Stimulated activated CD4-positive, alpha-beta T cell treated with anti-CD3 and anti-CD28 coated beads, Interleukin-1b, Interleukin-23, amount 100 ng/mL, for 4 hours (primary cell): ENCODE measurements around the gene CACNA1C.
A peak's percentile ranks its signal among the peaks of the same experiment; 100 is the strongest.

Source experiments
- DNase-seq, 2 donors: peaks; one replicate each; pipeline ENCODE4 v3.0.0-alpha.2; 2020; ENCODE audit warnings: low read depth in 2 of 2

The CACNA1C gene

DNA sequence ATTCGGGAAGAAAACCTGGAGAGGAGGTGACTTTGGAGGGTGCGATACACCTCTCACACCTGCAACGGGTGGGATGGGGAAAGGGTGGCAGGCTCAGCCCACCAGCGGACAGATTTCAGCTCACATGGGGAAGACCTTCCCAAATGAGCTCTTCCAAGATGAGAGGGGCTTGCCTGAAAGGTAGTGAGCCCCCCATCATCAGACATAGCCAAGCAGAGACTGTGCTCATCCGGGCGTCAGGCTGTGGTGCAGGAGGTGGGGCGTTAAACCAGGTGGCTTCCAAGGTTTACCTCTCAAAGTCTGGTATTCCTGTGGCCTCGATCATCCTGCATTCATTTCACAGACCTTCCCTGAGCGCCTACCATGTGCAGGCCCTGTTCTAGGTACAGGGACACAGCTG is 636.6 kb downstream of the CACNA1C start:
- no peak for DNase-seq

DNA sequence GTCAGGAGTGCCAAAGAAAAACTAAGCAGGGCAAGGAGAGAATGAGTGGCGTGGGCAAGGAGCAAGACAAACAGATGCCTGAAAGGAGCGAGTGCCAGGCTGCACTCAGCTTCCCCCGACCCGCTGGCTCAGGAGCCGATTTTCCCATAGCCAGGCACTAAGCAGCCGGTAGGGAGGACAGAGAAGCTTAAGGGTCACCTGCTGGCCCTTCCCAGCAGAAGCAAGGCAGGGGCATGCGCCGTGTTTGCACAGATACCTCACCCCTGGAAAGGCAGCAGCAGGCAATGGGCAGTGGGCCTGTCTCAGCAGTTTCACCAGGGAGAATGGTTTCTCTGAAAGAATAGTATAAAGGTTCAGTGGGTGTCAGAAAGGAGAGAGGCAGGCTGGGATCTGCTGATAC is 637.1 kb downstream of the CACNA1C start:
- no peak for DNase-seq

DNA sequence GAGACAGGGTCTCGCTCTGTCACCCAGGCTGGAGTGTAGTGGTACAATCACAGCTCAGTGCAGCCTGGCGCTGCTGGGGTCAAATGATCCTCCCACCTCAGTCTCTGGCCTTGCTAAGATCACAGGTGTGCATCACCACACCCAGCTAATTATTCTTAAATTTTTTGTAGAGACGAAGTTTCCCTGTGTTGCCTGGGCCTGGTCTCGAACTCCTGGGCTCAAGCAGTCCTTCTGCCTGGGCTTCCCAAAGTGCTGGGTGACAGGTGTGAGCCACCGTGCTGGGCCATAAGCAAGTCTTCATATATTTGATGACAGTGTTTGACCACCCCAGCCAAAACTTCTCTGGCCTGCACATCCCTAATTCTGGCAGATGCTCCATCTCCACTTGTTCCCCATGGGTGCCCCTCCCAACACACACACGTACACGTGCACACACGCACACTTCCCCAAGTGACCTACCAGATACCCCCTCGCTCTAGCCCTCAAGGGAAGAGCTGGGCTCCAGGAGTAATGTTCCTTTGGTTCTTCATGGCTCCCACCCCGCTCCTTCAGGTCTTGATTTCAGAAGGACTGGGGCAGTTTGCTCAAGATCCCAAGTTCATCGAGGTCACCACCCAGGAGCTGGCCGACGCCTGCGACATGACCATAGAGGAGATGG is 637.7 kb downstream of the CACNA1C start:
- DNase-seq, result no peak

DNA sequence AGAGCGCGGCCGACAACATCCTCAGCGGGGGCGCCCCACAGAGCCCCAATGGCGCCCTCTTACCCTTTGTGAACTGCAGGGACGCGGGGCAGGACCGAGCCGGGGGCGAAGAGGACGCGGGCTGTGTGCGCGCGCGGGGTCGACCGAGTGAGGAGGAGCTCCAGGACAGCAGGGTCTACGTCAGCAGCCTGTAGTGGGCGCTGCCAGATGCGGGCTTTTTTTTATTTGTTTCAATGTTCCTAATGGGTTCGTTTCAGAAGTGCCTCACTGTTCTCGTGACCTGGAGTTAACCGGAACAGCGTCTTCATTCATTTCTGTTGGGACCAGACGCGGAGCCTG is 638.2 kb downstream of the CACNA1C start:
- DNase-seq, result peak in 1 of 2 donors; percentile 38

DNA sequence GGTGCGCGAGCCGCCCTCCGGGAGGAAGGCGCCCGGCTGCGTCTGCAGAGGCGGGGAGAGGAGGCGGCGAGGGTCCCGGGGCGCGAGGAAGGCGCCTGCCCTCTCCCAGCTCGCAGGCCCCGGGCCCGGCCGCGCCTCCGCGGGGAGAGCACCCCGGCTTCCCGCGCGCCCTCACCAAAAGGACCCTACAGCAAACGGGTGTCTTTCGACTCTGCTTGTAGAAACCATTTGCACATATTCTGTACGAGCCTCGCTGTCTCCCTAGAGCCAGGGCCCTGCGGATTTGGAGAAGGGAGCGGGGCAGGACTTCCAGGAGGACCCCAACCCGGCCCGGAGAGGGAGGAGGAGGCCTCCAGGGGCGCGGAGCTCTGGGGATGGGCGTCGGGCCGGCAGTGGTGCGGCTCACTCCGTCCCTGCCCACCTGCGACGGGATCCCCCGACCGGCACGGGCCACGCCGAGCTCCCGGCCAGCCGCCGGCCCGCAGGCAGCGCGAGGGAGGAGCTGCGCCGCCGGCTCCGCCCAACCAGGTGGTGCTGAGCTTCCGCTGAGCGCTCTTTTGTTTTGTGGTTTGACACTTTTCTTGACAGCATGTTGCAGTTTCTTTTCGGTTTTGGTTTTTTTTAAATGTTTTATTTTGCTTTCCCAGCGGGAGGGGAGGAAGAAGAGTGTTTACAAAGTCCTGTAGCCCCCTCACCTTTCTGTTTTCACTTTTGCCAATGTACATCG is 638.7 kb downstream of the CACNA1C start:
- DNase-seq, result peak in 1 of 2 donors; percentile 39

DNA sequence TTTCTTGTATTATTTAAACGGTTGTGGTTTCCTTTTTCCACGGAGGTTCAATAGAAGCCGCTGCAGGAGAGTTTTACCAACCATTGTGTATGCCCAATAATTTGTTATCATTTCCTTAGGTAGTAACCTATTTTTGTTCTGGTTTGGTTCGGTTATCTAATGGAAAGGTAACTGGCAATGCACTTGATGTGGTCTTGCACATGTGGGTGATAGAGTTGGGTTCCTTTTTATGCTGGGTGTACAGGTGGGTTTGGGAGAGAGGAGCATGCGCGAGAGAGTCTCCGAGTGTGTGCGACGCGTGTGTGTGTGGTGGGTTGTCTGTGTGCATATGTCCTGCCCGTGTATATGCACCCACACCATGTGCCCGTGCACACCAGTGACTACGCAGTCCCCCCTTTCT is 639.3 kb downstream of the CACNA1C start:
- no peak for DNase-seq

DNA sequence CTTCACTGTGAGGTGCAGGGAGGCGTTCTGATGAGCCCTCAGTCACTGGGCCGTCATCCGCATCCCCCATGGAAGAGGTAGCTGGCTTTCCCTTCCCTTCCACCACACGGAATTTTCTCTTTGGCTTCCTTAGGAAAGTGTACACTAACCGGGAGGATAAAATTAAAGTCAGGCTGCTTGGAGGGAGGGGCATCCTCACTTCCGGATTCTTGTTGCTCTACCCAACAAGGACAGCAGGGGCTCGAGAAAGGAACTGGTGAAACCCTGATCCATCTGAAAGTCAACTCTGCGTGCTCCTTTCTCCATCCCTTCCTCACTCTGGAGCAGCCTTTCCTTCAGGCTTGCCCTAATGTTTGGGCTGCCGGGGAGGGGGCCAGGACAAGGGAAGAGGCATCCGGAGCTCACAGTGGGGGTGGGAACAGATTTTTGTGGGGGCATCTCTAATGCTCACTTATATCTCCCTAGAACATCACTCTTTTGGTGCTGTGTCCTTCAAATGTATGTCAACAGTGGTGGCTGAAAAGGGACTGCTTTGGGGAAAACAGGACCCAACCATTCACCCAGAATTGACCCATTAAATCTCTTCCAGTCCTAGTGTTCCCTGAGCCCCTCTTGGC is 640.6 kb downstream of the CACNA1C start:
- DNase-seq, result no peak

DNA sequence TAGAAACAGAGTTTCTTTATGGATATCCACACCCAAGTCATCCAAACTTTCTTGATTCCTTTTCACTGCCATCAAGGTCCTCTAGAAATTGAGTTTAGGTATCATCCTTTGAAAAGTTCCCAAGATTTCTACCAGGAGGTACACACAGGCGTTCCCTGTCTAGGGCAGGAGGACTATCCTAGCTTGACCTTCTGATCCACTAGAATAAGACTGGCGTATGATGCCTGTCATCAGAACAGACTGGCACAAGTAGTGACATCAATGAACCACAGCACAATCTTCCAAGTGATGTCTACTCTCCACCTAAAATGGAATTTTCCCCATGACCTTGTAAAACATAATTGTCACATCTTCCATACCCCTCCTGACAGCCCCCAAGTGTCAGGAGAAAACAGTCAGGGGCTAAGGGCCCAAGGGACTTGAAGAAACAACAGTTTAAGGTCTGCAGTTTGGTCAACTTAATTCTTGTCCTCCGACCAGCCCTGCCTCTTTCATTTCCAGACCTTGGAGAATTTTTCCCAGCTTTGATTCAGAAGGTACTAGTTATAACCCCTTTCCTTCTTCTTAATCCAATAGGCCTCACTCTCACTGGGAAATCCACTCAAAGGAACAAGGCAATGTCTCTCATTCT is 641.3 kb downstream of the CACNA1C start:
- DNase-seq, result no peak

DNA sequence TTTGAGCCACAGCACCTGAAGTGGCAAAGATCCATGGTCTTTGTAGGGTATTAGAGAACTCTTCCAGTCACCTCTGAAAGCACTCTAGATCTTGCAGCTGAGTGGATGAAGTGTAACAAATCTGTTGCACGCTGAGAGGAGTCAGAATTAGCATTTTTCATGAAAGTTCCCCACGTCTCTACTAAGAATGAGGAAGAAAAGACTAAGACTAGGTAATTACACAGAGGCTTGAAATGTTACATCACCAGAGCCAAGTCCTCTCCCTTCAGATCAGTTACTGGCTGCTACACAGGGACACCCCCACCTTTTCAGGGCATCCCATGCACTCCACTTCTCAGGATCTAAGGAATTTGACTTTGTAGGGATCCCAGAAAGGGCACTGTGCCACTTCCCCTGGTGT is 643.3 kb downstream of the CACNA1C start:
- DNase-seq, result no peak

DNA sequence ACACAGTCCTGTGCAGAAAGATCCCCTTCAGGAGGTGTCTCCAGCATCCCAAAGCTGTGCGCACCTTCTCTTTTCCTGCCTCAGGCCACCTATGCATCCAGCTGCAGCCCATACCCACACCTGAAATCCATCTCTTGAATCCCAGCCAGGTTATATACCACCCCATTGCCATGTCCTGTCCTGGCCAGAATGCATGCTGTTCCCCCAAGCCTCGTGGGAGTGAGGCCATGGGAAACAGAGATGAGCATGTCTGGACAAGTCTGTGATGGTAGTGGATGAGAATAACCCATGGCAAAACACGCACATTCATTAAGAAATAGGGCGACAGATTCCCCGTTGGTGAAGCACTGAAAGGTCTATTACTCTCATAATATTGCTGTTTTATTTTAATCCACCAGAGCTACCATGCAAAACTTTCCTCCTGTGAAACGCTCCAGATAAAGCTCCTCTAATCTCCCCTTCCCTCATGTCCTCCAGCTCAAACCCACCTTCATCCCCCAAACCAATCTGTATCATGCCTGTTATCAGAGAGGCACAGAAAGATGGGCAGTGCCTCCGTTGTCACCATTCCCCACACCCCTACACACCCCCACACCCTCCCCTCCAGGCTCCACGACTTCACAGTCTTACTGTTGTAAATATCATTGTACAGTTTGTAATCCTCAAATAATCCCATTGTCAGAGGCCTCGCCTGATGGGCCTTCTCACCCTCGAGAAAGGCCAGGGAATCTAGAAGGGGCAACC is 644.4 kb downstream of the CACNA1C start:
- DNase-seq, result no peak

DNA sequence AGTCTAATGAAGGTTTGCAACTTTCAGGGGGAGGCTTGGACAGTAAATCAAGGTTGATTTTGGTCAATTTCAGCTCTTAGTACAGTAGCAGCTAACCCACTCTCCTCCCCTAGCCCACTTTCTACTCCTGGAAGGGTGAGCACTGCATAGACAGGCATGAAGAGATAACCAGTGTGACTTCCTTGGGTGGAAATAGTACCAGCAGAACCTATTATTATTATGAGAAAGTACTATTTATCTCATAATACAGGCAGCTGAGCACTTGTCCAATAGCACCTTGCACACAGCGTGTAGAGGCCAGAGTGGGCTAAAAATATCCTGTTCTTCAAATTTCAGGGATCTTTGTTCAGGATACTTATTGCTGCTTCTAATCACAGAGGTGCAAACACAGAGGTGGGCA is 645.8 kb downstream of the CACNA1C start:
- DNase-seq, result no peak

DNA sequence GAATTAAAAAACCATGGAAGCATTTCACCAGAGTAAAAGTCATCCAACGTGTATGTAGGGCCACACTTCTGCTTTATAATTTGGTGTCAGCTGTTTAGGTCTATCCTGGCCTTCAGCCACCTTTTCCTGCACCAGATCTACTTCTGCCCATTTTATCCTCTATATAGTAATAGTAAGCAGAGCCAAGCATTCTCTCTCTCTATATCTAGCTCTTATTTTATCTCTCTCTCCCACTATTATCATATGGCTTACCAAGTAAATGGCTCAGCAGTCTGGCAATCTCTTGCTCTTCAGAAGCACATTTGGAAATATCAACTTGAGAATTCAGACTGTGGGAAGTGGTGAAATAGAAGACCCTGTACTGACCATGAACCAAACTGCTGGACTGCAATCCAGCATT is 657.9 kb downstream of the CACNA1C start:
- DNase-seq, result no peak

DNA sequence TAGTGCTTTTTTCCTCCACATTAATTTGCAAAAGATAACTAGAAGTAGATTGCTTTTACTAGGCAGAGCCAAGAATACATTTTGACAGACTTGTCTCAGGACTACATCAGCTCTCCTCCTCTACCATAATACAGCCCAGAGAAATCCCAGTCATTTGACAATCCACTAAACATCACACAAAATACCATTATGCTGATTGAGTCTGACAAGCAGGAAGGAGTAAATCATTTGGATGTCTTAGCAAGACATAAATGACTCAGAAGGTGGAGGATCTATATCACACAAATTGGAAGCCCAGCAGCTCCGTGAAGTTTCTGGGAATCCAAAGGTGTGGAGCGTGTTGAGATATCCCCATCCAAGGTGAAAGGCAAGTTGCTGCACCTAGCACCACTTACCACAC is 666.6 kb downstream of the CACNA1C start:
- no peak for DNase-seq

DNA sequence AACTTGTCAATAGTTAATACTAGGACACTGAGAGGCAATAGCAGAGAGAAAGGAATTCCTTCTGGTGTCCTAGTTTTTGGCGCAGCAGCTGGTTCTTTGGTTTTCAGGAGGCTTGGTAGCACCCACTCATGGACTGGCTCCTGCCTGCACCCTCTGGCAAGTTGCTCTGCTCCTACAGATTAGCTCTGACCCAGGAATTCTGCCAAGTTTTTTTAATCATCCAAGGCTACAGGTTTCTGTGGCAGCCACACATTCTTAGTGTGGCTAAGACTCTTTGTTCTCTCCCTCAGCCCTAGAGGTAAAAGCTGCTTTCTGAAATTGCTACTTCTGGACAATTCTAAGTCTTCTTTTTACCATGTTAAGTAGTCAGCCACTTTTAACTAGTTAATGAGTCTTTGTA is 670.0 kb downstream of the CACNA1C start:
- no peak for DNase-seq

DNA sequence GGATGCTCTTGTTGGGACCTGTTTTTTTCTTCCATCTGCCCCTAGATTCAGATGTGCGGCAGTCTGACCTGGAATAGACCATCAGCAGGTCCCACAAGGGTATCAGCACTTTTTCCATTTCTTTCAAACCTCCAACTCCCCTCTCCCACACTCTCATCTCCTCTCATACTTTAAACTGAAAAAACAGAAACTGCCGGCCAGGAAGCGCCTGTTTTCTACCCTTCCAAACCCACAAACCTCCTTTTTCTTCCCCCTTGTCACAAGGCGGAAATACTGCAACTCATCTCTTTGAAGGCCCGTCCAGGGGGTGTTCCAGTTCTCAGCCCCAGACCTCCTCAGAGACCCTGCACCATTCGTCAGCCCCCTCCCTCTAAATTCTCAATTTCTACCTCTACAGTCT is 679.5 kb downstream of the CACNA1C start:
- DNase-seq, result no peak

DNA sequence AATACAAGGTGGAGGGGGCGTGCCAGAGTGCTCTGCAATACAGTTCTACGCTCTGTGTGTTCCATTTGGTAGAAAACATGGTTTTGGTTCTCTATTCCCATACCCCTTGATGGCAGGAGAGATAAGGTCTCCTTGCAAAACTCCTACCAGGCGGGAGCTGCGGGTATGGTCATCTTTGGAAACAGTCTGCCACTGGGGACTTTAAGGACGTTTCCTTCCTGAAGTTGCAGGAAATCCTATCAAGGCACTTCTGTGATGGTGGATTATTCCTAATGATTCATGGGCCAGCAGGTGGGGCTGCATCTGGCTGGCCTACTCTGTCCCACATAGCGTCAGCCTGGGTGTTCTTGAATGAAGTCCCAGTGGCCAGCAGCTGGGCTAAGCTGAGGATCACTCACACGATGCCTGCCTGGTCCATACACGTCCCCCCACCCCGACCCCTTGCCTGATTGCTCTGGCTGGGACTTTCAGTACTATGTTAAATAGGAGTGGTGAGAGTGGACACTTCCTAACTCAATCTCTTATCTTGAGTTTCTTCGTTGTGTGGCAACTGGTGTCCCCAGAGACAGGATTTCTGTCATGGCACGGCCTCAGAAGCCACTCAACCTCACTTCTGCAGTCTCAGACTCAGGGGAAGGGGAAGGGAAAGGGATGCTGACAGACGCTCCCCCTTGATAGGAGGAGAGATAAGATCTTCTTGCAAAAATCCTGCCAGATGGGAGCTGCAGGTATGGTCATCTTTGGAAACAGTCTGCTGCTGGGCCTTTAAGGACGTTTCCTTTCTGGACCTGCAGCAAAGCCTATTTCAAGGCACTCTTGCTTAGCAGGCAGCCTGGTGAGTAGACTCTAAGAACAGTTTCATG is 680.9 kb downstream of the CACNA1C start:
- no peak for DNase-seq

DNA sequence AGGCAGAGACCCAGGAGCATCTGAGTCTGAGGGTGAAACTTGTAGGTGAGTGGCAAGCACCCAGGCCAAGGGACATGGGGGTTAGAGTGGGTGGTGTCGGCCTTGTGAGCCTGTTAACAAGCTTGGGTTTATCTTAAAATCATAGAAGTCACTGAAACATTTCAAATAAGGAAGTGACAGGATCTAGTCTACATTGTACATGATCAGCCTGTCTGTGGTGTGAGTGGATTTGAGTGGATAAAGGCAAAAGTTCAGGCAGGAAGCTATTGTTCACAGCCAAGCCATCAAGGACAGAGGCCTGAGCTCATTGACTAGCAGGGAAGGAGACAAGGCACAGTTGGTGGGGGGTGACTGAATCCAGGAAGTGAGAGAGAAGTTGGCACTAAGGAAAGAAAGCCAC is 682.6 kb downstream of the CACNA1C start:
- DNase-seq, result no peak

DNA sequence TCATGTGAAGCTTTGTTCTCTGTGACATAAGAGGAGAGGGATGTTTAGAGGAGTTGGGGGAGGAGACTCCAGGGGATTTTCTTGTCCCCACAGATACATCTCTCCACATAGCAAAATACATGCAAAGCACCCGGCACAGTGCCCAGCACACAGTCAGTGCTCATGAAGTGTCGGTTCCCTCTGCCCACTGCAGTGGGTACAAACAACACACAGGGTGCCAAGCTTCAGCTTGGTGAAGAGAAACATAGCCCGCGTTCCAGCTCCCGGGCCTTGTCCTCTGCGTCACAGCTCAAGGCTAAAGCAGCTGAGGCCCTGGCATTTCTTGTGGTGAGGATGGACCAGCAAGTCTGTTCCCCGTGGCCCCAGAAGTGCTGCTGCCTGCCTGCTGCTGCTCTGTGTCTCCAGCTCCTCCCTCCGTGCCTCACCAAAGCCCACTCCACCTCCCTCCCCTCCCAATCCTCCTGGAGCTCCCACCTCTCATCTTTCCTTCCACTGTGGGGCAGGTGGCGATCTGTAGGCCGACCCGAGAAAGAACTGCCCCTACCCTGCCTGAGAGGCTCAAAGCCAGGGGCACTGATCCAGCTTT is 685.0 kb downstream of the CACNA1C start:
- DNase-seq, result no peak

DNA sequence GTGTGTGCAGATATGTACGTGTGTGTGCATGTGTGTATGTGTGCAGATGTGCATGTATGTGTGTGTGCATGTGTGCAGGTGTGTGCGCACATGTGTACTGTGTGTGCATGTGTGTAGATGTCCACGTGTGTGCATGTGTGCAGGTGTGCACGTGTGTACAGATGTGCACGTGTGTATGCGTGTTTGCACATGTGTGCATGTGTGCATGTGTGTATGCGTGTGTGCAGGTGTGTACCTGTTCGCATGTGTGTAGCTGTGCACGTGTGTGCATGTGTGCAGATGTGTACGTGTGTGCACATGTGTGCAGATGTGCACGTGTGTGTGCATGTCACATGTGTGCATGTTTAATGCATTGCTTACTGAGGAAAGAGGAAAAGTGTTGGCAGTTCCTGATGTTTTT is 686.3 kb downstream of the CACNA1C start:
- DNase-seq, result no peak

DNA sequence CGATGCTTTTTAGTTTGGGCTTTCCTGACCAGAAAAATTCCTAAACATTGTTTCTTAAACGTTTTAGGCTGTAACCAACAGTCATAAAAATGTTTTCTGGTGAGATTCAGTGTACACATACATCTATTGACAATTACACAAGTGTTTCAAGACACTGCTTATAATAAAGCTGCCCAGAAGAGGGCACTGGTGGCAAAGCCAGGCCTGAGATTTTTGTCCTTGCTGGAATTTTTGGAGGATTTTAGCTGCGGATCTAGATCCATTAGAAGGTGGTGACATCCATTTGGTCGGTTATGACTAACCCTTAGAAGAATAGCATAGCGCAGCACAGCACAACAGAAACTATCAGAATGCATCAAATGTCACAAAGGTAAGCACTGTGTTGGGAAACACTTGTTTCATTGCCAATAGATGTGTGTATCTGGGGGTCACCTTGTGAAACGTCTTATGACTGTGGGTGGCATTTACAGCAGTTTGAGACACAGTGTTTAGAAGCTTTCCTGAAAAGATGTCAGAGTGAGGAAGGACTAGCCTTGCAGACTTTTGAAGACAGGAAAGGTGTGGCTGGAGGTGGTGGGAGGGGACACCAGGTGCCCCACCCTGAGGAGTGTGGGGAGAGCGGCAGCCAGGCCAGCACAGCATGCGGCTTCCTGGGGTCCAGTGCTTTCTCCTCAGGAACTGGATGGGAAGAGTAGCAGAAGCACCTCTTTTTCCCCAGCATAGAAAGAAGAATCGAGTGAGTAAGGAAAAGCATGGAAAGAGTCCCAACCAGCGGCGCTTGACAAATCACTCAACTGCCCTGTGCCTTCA is 687.2 kb downstream of the CACNA1C start:
- DNase-seq, result no peak
